ENCODE data around the gene B4GALNT3.

GRCh38 chr12:543114-543451 lies 83.3 kb downstream of the B4GALNT3 start:
- TF ChIP-seq POLR2AphosphoS5 (IDR thresholded peaks at IDR 0.05; ENCODE audit: low read depth, low read length), result no peak
- TF ChIP-seq, protein P1, sequence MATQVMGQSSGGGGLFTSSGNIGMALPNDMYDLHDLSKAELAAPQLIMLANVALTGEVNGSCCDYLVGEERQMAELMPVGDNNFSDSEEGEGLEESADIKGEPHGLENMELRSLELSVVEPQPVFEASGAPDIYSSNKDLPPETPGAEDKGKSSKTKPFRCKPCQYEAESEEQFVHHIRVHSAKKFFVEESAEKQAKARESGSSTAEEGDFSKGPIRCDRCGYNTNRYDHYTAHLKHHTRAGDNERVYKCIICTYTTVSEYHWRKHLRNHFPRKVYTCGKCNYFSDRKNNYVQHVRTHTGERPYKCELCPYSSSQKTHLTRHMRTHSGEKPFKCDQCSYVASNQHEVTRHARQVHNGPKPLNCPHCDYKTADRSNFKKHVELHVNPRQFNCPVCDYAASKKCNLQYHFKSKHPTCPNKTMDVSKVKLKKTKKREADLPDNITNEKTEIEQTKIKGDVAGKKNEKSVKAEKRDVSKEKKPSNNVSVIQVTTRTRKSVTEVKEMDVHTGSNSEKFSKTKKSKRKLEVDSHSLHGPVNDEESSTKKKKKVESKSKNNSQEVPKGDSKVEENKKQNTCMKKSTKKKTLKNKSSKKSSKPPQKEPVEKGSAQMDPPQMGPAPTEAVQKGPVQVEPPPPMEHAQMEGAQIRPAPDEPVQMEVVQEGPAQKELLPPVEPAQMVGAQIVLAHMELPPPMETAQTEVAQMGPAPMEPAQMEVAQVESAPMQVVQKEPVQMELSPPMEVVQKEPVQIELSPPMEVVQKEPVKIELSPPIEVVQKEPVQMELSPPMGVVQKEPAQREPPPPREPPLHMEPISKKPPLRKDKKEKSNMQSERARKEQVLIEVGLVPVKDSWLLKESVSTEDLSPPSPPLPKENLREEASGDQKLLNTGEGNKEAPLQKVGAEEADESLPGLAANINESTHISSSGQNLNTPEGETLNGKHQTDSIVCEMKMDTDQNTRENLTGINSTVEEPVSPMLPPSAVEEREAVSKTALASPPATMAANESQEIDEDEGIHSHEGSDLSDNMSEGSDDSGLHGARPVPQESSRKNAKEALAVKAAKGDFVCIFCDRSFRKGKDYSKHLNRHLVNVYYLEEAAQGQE (IDR thresholded peaks at IDR 0.05; ENCODE audit: insufficient read depth in 1 of 2, low read depth in 2 of 2, low read length in 2 of 2), result no peak
- TF ChIP-seq TAF1 (IDR thresholded peaks at IDR 0.05; ENCODE audit: borderline replicate concordance, insufficient read depth, low read length), result no peak
- no peak for TF ChIP-seq SIN3A (IDR thresholded peaks at IDR 0.05; ENCODE audit: borderline replicate concordance, insufficient read depth, low read length)
- no peak for TF ChIP-seq FOXP2 (optimal IDR thresholded peaks at IDR 0.05; ENCODE audit: borderline replicate concordance, extremely low read depth, extremely low read length, insufficient read depth)

All from PFSK-1 (cell line).